ENCODE results near the gene CD40. TPM values are rescaled to one million over a fixed set of nuclear protein-coding genes. Genes with fewer than 3 reads are reported as not detected.

Gene CD40
- total and polyA plus RNA-seq, 2 donors = 3.1 to 21.3 TPM

GRCh38 chr20:46121184-46121930 is 3.2 kb downstream of the CD40 start:
- Histone ChIP-seq H3K27ac (ENCODE audit: low read depth) (no peak overlapping the region), H3K4me3 (ENCODE audit: low read depth, low read length) (no peak overlapping the region), H3K4me1 (ENCODE audit: insufficient read depth) (peaks cover 2% of the 10 kb centered on the region), H3K36me3 (ENCODE audit: insufficient read depth) (no peaks in the 10 kb centered on the region)
- no peak for DNase-seq (ENCODE audit: extremely low spot score)
- 60% methylated on average over 2 of the region's 2 CpGs for WGBS

- WGBS = 56% methylated on average over 11 of the region's 11 CpGs
- Histone ChIP-seq H3K4me3 (ENCODE audit: low read depth, low read length) (no peak overlapping the region), H3K36me3 (ENCODE audit: insufficient read depth) (no peaks in the 10 kb centered on the region), H3K27ac (ENCODE audit: low read depth) (no peak overlapping the region), H3K4me1 (ENCODE audit: insufficient read depth) (peaks cover 2% of the 10 kb centered on the region)
- DNase-seq (ENCODE audit: extremely low spot score) = no peak
These were observed 4.0 kb downstream of the CD40 start for GRCh38 chr20:46122071-46122470.

- 84% methylated on average over 15 of the region's 15 CpGs for WGBS
- Histone ChIP-seq H3K4me1 (ENCODE audit: insufficient read depth) (peaks cover 2% of the 10 kb centered on the region), H3K27ac (ENCODE audit: low read depth) (no peak overlapping the region), H3K36me3 (ENCODE audit: insufficient read depth) (no peaks in the 10 kb centered on the region), H3K4me3 (ENCODE audit: low read depth, low read length) (no peak overlapping the region)
- DNase-seq (ENCODE audit: extremely low spot score) = no peak
These were observed 4.7 kb downstream of the CD40 start for GRCh38 chr20:46122516-46123481.

- H3K27ac ChIP-seq (ENCODE audit: low read depth) = no peak overlapping the region
- peaks cover 2% of the 10 kb centered on the region for H3K4me1 ChIP-seq (ENCODE audit: insufficient read depth)
- H3K4me3 ChIP-seq (ENCODE audit: low read depth, low read length) = no peak overlapping the region
- H3K36me3 ChIP-seq (ENCODE audit: insufficient read depth) = no peaks in the 10 kb centered on the region
- 84% methylated on average over 11 of the region's 11 CpGs for WGBS
- no peak for DNase-seq (ENCODE audit: extremely low spot score)
These were observed 5.5 kb downstream of the CD40 start for GRCh38 chr20:46123482-46124245.

- WGBS = 77% methylated on average over 5 of the region's 5 CpGs
- Histone ChIP-seq H3K36me3 (ENCODE audit: insufficient read depth) (no peaks in the 10 kb centered on the region), H3K4me1 (ENCODE audit: insufficient read depth) (no peaks in the 10 kb centered on the region), H3K27ac (ENCODE audit: low read depth) (no peak overlapping the region), H3K4me3 (ENCODE audit: low read depth, low read length) (no peak overlapping the region)
- DNase-seq (ENCODE audit: extremely low spot score) = no peak
These were observed 8.4 kb downstream of the CD40 start for GRCh38 chr20:46126440-46127056.

GRCh38 chr20:46127396-46128010 is 9.4 kb downstream of the CD40 start:
- no peak for DNase-seq (ENCODE audit: extremely low spot score)
- Histone ChIP-seq H3K36me3 (ENCODE audit: insufficient read depth) (no peaks in the 10 kb centered on the region), H3K4me1 (ENCODE audit: insufficient read depth) (no peaks in the 10 kb centered on the region), H3K27ac (ENCODE audit: low read depth) (no peak overlapping the region), H3K4me3 (ENCODE audit: low read depth, low read length) (no peak overlapping the region)
- WGBS = 80% methylated on average over 11 of the region's 11 CpGs

GRCh38 chr20:46128310-46129151 is 10.4 kb downstream of the CD40 start:
- no peaks in the 10 kb centered on the region for H3K36me3 ChIP-seq (ENCODE audit: insufficient read depth)
- WGBS = 37% methylated on average over 16 of the region's 16 CpGs
- no peak for DNase-seq (ENCODE audit: extremely low spot score)
- no peak overlapping the region for H3K27ac ChIP-seq (ENCODE audit: low read depth)
- H3K4me1 ChIP-seq (ENCODE audit: insufficient read depth) = no peaks in the 10 kb centered on the region
- no peak overlapping the region for H3K4me3 ChIP-seq (ENCODE audit: low read depth, low read length)

- no peak for DNase-seq (ENCODE audit: extremely low spot score)
- 26% methylated on average over 5 of the region's 5 CpGs for WGBS
These were observed 11.9 kb downstream of the CD40 start for GRCh38 chr20:46129955-46130481.

GRCh38 chr20:46130534-46130933 is 12.4 kb downstream of the CD40 start:
- Histone ChIP-seq H3K4me1 (ENCODE audit: insufficient read depth) (no peaks in the 10 kb centered on the region), H3K4me3 (ENCODE audit: low read depth, low read length) (no peak overlapping the region), H3K36me3 (ENCODE audit: insufficient read depth) (no peaks in the 10 kb centered on the region), H3K27ac (ENCODE audit: low read depth) (no peak overlapping the region)
- DNase-seq (ENCODE audit: extremely low spot score) = no peak
- 63% methylated on average over 4 of the region's 4 CpGs for WGBS

More at GRCh38 chr20:46129955-46130481, 11.9 kb downstream of the CD40 start:
- H3K4me1 ChIP-seq (ENCODE audit: insufficient read depth) = no peaks in the 10 kb centered on the region
- no peak overlapping the region for H3K27ac ChIP-seq (ENCODE audit: low read depth)
- no peaks in the 10 kb centered on the region for H3K36me3 ChIP-seq (ENCODE audit: insufficient read depth)
- H3K4me3 ChIP-seq (ENCODE audit: low read depth, low read length) = no peak overlapping the region

- H3K36me3 ChIP-seq (ENCODE audit: insufficient read depth) = no peaks in the 10 kb centered on the region
- no peaks in the 10 kb centered on the region for H3K4me1 ChIP-seq (ENCODE audit: insufficient read depth)
- DNase-seq (ENCODE audit: extremely low spot score) = no peak
- no peak overlapping the region for H3K27ac ChIP-seq (ENCODE audit: low read depth)
- 33% methylated on average over 6 of the region's 6 CpGs for WGBS
- no peak overlapping the region for H3K4me3 ChIP-seq (ENCODE audit: low read depth, low read length)
These were observed 13.3 kb downstream of the CD40 start for GRCh38 chr20:46131396-46131795.

- no peak overlapping the region for H3K27ac ChIP-seq (ENCODE audit: low read depth)
- no peak overlapping the region for H3K4me3 ChIP-seq (ENCODE audit: low read depth, low read length)
- WGBS = 15% methylated on average over 17 of the region's 17 CpGs
- no peaks in the 10 kb centered on the region for H3K36me3 ChIP-seq (ENCODE audit: insufficient read depth)
- DNase-seq (ENCODE audit: extremely low spot score) = no peak
- H3K4me1 ChIP-seq (ENCODE audit: insufficient read depth) = no peaks in the 10 kb centered on the region
These were observed 14.6 kb downstream of the CD40 start for GRCh38 chr20:46132705-46133120.

Measured in urinary bladder (tissue), 4 donors.